GM12874 (cell line): Measurements from ENCODE around the gene RTN4.

Source experiments
- TF ChIP-seq, protein P1 (sequence below): IDR thresholded peaks from 2 replicates; pipeline ENCODE4 v1.5.1; 2011; ENCODE audit warnings: low read depth, mild to moderate bottlenecking, control low read depth, low read length, moderate library complexity; ENCODE audit not compliant: insufficient read depth

The RTN4 gene

DNA sequence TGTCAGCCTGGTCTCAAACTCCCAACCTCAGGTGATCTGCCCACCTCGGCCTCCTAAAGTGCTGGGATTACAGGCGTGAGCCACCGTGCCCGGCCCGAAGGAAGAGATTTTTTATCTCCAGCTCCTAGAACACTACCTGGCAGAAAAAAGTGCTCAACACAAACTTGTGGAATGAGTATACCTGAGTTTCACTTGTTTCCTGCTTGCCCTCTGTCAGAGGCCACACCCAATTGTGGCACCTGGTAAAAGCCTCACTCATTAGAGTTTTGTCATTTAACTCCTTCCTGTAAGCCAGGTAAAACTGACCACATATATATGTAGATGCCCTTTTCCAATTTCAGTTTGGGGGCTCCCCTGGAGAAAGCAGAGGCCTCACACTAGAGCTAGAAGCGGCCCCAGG, 42.2 kb upstream of the RTN4 start:
- TF ChIP-seq, protein P1, sequence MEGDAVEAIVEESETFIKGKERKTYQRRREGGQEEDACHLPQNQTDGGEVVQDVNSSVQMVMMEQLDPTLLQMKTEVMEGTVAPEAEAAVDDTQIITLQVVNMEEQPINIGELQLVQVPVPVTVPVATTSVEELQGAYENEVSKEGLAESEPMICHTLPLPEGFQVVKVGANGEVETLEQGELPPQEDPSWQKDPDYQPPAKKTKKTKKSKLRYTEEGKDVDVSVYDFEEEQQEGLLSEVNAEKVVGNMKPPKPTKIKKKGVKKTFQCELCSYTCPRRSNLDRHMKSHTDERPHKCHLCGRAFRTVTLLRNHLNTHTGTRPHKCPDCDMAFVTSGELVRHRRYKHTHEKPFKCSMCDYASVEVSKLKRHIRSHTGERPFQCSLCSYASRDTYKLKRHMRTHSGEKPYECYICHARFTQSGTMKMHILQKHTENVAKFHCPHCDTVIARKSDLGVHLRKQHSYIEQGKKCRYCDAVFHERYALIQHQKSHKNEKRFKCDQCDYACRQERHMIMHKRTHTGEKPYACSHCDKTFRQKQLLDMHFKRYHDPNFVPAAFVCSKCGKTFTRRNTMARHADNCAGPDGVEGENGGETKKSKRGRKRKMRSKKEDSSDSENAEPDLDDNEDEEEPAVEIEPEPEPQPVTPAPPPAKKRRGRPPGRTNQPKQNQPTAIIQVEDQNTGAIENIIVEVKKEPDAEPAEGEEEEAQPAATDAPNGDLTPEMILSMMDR, result no peak

DNA sequence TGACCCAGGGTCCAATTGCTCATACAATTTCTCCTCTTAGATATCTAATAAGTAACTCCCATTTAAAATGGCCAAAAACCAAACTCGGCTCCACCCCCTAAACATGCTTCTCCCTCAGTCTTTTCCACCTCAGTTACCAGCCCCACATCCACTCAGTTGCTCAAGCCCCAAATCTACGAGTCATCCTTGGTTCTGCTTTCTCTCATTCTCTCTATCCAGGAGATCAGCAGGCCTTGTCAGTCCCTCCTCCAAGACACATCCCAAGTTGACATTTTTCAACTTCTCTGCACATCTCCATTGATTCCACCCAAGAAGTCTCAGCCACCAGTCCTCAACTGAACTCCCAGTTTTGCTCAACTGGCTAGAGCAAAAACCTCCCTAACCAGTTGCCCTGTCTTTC, 40.5 kb upstream of the RTN4 start:
- TF ChIP-seq, protein P1, result no peak

DNA sequence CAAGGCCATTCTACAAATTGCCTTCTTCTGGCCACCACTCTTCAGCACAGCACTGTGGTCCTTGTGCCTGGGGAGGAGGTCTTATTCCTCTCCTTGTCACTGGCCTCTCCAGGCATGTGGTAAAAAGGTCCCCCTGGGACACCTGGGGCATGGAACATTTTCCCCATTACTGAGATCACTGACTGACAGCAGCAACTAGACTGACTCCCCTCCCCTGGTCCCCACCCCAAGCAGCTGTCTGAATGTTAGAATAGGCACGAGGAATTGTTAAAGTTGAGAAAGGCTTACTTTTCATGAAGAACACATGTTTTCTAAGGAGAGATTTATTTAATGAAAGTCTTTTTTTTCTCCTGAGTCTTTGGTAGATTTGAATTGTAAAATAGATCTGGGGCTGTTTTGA, 39.5 kb upstream of the RTN4 start:
- TF ChIP-seq, protein P1, result no peak

DNA sequence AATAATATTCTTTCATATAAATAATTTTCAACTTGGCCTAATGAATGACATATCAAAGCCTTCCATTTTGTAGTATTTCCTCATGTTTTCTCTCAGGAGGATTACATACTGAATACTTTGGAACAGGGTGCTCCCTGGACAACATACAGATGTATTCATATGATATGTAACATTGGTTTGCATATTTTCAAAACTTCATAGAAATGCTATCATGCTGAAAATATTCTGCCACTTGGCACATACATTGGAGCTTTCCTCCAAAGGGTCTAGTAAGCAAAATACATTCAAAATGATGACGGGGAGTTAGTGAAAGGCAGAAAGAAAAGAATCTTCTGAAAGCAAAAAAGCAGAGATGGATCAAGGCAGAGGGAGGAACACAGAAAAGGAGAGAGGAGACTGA, 38.1 kb upstream of the RTN4 start:
- TF ChIP-seq, protein P1, result no peak

DNA sequence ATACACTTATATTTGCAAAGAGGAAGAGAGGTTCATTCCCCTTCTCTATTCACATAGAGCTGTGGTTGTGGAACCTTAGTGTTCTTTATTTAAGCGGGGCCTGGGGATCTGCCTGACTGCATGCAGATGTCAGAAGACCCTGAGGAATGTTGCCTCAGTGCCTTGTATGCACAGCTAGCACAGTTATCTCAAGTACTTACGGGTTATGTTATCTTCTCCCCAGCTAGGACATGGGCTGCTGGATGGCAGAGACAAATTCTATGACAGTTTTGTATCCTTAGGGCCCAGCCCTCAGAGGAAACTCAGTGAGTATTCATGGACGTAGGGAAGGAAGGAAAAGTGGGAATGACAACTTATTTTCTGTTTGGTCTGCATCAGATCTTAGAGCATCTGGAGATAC, 37.7 kb upstream of the RTN4 start:
- TF ChIP-seq, protein P1, result no peak

DNA sequence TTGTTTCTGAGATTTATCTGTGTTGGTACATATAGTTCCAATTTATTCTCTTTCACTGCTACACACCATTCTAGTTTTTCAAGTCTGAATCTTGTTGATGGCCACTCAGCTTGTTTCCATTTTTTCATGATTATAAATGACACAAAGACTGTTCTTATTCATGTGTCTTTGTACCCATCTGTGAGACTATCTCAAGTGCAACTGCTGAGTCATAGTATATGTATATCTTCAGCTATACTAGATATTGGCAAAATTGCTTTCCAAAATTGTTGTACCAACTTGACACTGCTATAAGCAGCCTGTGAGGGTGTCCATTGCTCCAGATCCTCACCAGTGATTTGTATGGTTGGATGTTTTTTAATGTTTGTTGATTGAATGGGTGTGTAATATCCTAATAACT, 37.2 kb upstream of the RTN4 start:
- TF ChIP-seq, protein P1, result no peak

DNA sequence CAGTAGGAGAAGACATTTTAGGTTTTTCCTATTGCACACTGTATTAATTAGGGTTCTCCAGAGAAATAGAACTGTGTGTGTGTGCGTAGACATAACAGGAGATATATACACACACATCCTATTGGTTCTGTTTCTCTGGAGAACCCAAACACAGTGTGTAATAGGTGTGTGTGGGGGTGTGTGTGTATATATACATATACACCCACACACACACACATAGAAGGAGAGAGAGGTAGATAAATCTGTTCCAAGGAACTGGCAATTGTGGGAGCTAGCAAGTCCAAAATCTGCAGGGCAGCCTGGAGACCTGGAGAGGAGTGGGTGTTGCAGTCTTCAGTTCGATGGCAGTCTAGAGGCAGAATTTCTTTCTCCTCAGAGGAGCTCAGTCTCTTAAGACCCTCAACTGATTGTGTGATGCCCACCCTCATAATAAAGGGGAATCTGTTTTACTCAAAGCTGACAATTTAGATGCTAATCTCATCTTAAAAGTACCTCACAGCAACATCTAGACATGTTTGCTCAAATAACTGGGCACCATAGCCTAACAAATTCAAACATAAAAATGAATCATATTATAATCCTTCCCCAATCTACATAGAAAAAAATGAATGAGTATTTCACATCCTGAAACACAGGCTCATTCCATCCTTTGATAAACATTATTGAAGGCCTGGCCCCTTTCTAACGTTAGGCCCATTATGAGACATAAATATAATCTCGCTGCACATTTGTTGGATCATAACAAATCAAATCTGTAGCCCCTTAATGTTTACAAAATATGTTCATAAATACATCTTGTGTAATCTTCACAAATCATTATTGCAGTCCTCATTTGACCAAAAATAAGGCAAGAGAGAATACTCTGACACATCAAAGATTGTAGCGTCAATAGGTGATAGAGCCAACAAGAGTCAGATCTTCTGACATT, 35.1 kb upstream of the RTN4 start:
- TF ChIP-seq, protein P1, result no peak
